ENCODE data around the gene PRKCE. TPM values are rescaled to one million over a fixed set of nuclear protein-coding genes. Genes with fewer than 3 reads are reported as not detected.

The PRKCE gene
- total and polyA plus RNA-seq, 2 of the 8 experiments (the other 6 are each of a cell fraction or from before 2014, with no cell fraction given), result 0.54 to 2.1 TPM

GRCh38 chr2:46000660-46001059, 349.2 kb downstream of the PRKCE start:
- Histone ChIP-seq H3K79me1 (ENCODE audit: low read depth, low read length) (no peaks in the 10 kb centered on the region), H4K91ac (replicated peaks; ENCODE audit: insufficient read length, low read length) (no peak overlapping the region), H2BK15ac (ENCODE audit: low read length) (no peak overlapping the region), H2AK5ac (ENCODE audit: low read depth, low read length) (no peak overlapping the region), H3K9me3 (ENCODE audit: insufficient read depth in 2 of 2, low read depth in 1 of 2, low read length in 1 of 2) (no peaks in the 10 kb centered on the region), H3K27ac (ENCODE audit: low read depth, low read length) (no peak overlapping the region), H3K23me2 (ENCODE audit: low read depth, low read length) (no peaks in the 10 kb centered on the region), H2BK5ac (ENCODE audit: low read depth, low read length) (no peak overlapping the region), H4K5ac (ENCODE audit: insufficient read length, low read depth, low read length) (no peak overlapping the region), H2BK20ac (ENCODE audit: low read length) (no peak overlapping the region), H2BK12ac (ENCODE audit: low read depth, low read length) (no peak overlapping the region), H3K4ac (replicated peaks; ENCODE audit: insufficient read length, low read depth, low read length) (no peak overlapping the region), H3K27me3 (replicated peaks in 1 of 4; ENCODE audit: control insufficient read depth in 3 of 4, extremely low read depth in 1 of 4, insufficient read depth in 3 of 4, low read length in 3 of 4) (no peaks in the 10 kb centered on the region), H3K56ac (replicated peaks; ENCODE audit: insufficient read length, low read depth, low read length) (no peak overlapping the region), H2AFZ (ENCODE audit: low read length) (no peak overlapping the region), H3K4me2 (ENCODE audit: insufficient read depth in 1 of 2, low read depth in 2 of 2, low read length in 2 of 2) (no peak overlapping the region), H4K8ac (ENCODE audit: extremely low read depth, insufficient read depth, low read length) (no peak overlapping the region), H4K20me1 (replicated peaks in 1 of 2; ENCODE audit: control insufficient read depth in 1 of 2, insufficient read depth in 2 of 2, low read length in 2 of 2) (no peaks in the 10 kb centered on the region), H3K14ac (ENCODE audit: insufficient read length) (no peak overlapping the region), H3K4me1 (replicated peaks in 1 of 4; ENCODE audit: control insufficient read depth in 3 of 4, insufficient read depth in 4 of 4, low read length in 3 of 4) (no peaks in the 10 kb centered on the region), H3K23ac (ENCODE audit: insufficient read length) (no peak overlapping the region), H3K79me2 (ENCODE audit: control insufficient read depth in 1 of 2, insufficient read depth in 2 of 2, low read length in 2 of 2) (no peaks in the 10 kb centered on the region), H3K36me3 (ENCODE audit: control insufficient read depth in 2 of 4, insufficient read depth in 4 of 4, low read length in 3 of 4) (no peaks in the 10 kb centered on the region), H3K4me3 (ENCODE audit: extremely low read depth in 1 of 4, insufficient read depth in 2 of 4, low read depth in 3 of 4, low read length in 4 of 4) (no peak overlapping the region), H3K9ac (replicated peaks in 1 of 4; ENCODE audit: extremely low read depth in 1 of 4, low read depth in 3 of 4, low read length in 3 of 4) (no peak overlapping the region), H3K18ac (ENCODE audit: extremely low read depth, low read length) (no peak overlapping the region), H2BK120ac (replicated peaks; ENCODE audit: low read depth, low read length) (no peak overlapping the region)
- peak in 1 of 2 experiments; percentile 17 for DNase-seq (ENCODE audit: low read depth in 1 of 2, low spot score in 2 of 2)
- 94% methylated on average over 5 of the region's 5 CpGs; no CpG with 5 or more reads in 1 of the 2 experiments for WGBS, 2 experiments (ENCODE audit: extremely low coverage in 1 of 2, insufficient coverage in 1 of 2, insufficient read length in 1 of 2, insufficient replicate concordance in 2 of 2, low coverage in 1 of 2, low lambda C conversion rate in 2 of 2, missing lambda C conversion rate in 1 of 2)
- FAIRE-seq, result no peak
- CTCF ChIA-PET (ENCODE audit: partially characterized antibody), result interaction anchor here (0.6 to 1.4 kb wide), 3 partner anchors 10 to 601 kb away, joined by 4 to 5 read pairs (median 5); no protein-coding TSS in a partner anchor
- TF ChIP-seq BACH1 (IDR thresholded peaks at IDR 0.05; ENCODE audit: low read length) (no peak), ATF2 (IDR thresholded peaks at IDR 0.05; ENCODE audit: low read length) (no peak), RNF2 (IDR thresholded peaks at IDR 0.05; ENCODE audit: borderline replicate concordance, low read depth, low read length, missing control alignments, poor library complexity, severe bottlenecking) (no peak), SIRT6 (IDR thresholded peaks at IDR 0.05; ENCODE audit: low read length) (no peak), PHF8 (conservative IDR thresholded peaks at IDR 0.05; ENCODE audit: low read depth, low read length) (no peak), SAP30 (IDR thresholded peaks at IDR 0.05; ENCODE audit: insufficient read depth, insufficient replicate concordance, low read length) (no peak), EZH2 (IDR thresholded peaks at IDR 0.05; ENCODE audit: low read depth, low read length, severe bottlenecking) (no peak)
- POLR2A ChIA-PET (ENCODE audit: partially characterized antibody), result no interaction called here
